Right lobe of liver (tissue), 6 donors: ENCODE measurements around the gene GPER1. TPM values are rescaled to one million over a fixed set of nuclear protein-coding genes. Genes with fewer than 3 reads are reported as not detected.

Experiments
- ATAC-seq, 4 donors: fragments of 200-7000 bp; cut with Tn5 transposase; one replicate each; pipeline ENCODE4 v1.9.1; 2020; ENCODE audit warnings: mild to moderate bottlenecking in 4 of 4, moderate library complexity in 4 of 4
- DNase-seq, 3 donors: peaks; one replicate each; pipeline ENCODE4 v3.0.0-alpha.2; 2020
- H3K27ac ChIP-seq, 3 donors: fragments of 200-600 bp; one replicate each; pipeline ENCODE4 v1.8.0; 2022
- H3K27me3 ChIP-seq, 2 donors: fragments of 200-600 bp; one replicate each; pipeline ENCODE4 v1.8.0; 2022
- H3K36me3 ChIP-seq, 4 donors: fragments of 200-600 bp; sonication (generic) in 1 of 4; one replicate each; pipeline versions ENCODE4 v1.5.1 to v1.8.0; 2017 to 2022; ENCODE audit warnings: control low read depth in 1 of 4
- H3K4me1 ChIP-seq, 4 donors: fragments of 200-600 bp; sonication (generic) in 1 of 4; one replicate each; pipeline versions ENCODE4 v1.5.1 to v1.8.0; 2017 to 2022; ENCODE audit warnings: control low read depth in 1 of 4
- H3K4me3 ChIP-seq, 3 donors: fragments of 200-600 bp; one replicate each; pipeline ENCODE4 v1.8.0; 2022
- H3K9me3 ChIP-seq, 4 donors: fragments of 200-600 bp; sonication (generic) in 1 of 4; one replicate each; pipeline versions ENCODE4 v1.5.1 to v1.8.0; 2017 to 2022; ENCODE audit warnings: control low read depth in 1 of 4
- POLR2A ChIP-seq: fragments of 450-650 bp; IDR thresholded peaks from one replicate; pipeline ENCODE4 v1.6.1; 2017; ENCODE audit warnings: antibody characterized with exemption, mild to moderate bottlenecking
- WGBS: methylation state at CpG from one replicate; pipeline ENCODE4 v1.1.6; 2018; ENCODE audit warnings: low coverage, low lambda C conversion rate; ENCODE audit not compliant: insufficient coverage; ENCODE audit errors: missing lambda C conversion rate; 5-methylcytosine and 5-hydroxymethylcytosine counted together
- intact Hi-C, 2 donors: fragments of 100-400 bp; cut with DNase I; formaldehyde crosslinking; loops; one replicate each; pipeline versions ENCODE4 v1.11.2 to v1.14.1; 2022
- total RNA-seq, 6 experiments: library from RNA; depleted of rRNA in 2 of 6; stranded (reverse); fragments of >200 nt in 2 of 6; fragmentation: NEBNext Ultra II Directional in 3 of 6; extraction: Animal tissue kit (Norgen Biotek cat#: 25700) in 3 of 6; gene quantifications; one replicate each; pipeline versions ENCODE4 v1.1.0 to v1.2.4, GENCODE V29; 2016 to 2023
- TF ChIP-seq, protein P1 (sequence below), 4 donors: fragments of 200-600 bp in 3 of 4; fragments of 450-650 bp in 1 of 4; IDR thresholded peaks; one replicate each; pipeline versions ENCODE4 v1.5.1 to v1.8.0; 2016 to 2022; ENCODE audit warnings: antibody characterized with exemption in 4 of 4, mild to moderate bottlenecking in 2 of 4
- donor health status: DM: no; HTN: yes; CAD: no.
- donor health status: DM: no; HTN: no; CAD: no.
- donor health status: DM: no; HTN: no; CAD: no.
- donor health status: DM: no; HTN: yes; CAD: no.
- donor health status: DM: no; HTN: yes; CAD: no.

GPER1 gene
- total RNA-seq, 6 experiments from 2014 or later: 7.0 to 26.4 (median 11.9) TPM

DNA sequence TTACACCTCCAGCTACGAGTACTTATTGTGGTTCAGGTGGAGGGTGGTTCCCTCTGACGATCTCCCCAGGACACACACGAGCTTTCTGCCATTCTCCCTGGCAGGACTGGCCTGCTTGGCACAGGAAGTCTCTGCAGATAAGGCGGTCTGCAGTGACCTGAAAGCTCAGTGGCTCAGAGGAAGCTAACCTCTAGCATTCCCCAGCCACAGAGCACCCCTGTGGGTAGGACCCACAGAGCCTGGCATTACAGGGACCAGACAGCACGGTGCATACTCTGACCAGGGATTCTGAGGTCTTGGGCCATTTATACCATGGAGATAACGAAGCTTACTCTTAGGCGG, 45.5 kb upstream of the GPER1 start:
- no peak overlapping the region for H3K27ac ChIP-seq
- DNase-seq (no peak), ATAC-seq (no peak)
- no peaks in the 10 kb centered on the region for H3K27me3 ChIP-seq
- TF ChIP-seq POLR2A: no peak
- TF ChIP-seq, protein P1, sequence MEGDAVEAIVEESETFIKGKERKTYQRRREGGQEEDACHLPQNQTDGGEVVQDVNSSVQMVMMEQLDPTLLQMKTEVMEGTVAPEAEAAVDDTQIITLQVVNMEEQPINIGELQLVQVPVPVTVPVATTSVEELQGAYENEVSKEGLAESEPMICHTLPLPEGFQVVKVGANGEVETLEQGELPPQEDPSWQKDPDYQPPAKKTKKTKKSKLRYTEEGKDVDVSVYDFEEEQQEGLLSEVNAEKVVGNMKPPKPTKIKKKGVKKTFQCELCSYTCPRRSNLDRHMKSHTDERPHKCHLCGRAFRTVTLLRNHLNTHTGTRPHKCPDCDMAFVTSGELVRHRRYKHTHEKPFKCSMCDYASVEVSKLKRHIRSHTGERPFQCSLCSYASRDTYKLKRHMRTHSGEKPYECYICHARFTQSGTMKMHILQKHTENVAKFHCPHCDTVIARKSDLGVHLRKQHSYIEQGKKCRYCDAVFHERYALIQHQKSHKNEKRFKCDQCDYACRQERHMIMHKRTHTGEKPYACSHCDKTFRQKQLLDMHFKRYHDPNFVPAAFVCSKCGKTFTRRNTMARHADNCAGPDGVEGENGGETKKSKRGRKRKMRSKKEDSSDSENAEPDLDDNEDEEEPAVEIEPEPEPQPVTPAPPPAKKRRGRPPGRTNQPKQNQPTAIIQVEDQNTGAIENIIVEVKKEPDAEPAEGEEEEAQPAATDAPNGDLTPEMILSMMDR (IDR thresholded peaks at IDR 0.05): no peak
- no peaks in the 10 kb centered on the region for H3K9me3 ChIP-seq
- no peaks in the 10 kb centered on the region for H3K36me3 ChIP-seq
- intact Hi-C loops: no loop called here
- H3K4me3 ChIP-seq: no peak overlapping the region
- WGBS: no CpG with 5 or more reads among the region's 7 CpGs
- peaks cover 0 to 40% (median 17%) of the 10 kb centered on the region in 4 donors for H3K4me1 ChIP-seq

DNA sequence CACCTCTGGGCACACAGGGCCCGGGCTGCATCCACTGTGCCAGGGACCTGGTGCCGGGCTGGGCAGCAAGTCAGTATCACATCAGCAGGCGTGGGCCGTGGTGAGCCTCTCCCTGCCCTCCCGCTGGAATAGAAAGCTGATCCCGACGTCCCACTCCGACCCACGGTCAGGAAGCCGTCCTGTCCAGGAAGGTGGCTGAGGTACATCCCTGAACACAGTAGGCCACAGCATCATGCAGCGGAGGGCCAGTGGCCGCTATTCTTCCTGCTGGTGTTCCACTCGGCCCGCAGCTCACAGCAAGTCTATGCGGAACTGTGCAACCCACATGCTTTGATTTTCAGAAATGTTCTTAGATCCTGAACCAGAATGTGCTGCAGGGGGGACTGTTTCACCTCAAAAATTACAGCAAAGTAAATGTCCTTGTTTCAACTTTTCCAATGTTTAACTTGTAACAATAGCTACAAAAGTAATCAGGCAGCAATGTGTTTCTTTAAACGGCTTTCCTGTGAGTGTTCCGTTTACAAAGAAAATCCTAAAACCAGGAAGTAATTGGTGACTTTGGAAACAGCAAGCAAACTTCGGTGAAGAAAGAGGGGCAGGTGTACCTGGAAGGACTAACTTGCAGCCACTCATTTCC, 44.2 kb upstream of the GPER1 start:
- no peaks in the 10 kb centered on the region for H3K9me3 ChIP-seq
- H3K4me3 ChIP-seq: peak overlapping the region; percentile 8 to 86 (median 25)
- intact Hi-C loops: no loop called here
- no peaks in the 10 kb centered on the region for H3K36me3 ChIP-seq
- peaks cover 0 to 51% (median 23%) of the 10 kb centered on the region in 4 donors for H3K4me1 ChIP-seq
- H3K27ac ChIP-seq: peak overlapping the region; percentile 83 to 96 (median 85)
- H3K27me3 ChIP-seq: no peaks in the 10 kb centered on the region
- DNase-seq: peak in 1 of 3 donors; percentile 42
- WGBS: 4% methylated on average over 12 of the region's 18 CpGs
- TF ChIP-seq, protein P1 (IDR thresholded peaks at IDR 0.05): no peak
- TF ChIP-seq POLR2A: no peak
- peak; percentile 3 to 31 (median 10) for ATAC-seq

DNA sequence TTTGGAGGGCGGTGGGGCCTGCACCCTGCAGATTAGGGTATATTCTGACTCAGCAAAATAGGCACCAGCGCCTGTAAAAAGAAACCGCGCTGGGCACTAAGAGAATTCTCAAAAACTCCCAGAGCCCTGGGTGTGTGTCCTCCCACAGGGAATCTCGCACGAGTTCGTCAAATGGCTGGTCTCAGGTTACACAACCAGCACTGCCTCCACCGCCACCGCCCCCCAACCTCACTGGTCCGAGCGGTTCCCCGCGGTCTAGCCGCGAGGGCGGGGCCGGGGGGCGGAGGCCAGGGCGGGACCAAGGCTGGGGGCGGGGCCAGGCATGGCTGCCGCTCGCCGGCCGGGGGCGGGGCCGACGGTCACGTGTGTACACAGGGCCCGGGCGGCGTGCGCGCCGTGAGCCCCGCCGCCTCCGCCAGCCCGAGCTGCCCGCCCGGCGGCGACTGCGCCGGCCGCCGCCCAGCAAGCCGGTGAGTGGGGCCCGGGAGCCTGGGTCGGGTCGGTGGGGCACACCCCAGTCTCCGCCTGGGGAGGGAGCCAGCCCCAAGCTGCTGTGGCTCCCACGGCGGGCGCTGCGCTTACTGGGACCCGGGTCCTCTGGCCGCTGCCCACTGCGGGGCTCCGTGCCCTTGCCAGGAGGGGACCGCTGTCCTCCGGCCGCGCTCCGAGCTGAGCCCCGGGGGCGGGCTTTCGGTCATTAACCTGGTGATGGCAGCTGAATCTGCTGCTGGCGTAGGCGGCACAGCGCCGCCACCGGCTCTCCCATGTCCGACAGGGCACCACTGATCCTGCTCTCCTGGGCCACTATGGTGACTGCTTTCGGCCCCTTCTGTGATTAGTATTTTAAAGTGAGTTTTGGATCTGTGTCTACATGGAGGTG, 43.5 kb upstream of the GPER1 start, which contains the start of gene GPR146:
TSS of gene GPR146 (plus strand) at position 358 of the 880 bp plus-strand sequence. CDS start 12,970 bp downstream, outside the sequence.
- H3K27ac ChIP-seq: peak within 1 kb of the TSS; percentile 85 to 96 (median 88)
- ATAC-seq: peak; percentile 88 to 92 (median 89)
- 0% methylated on average over 6 of the region's 74 CpGs for WGBS

More for the DNA sequence above, 43.5 kb upstream of the GPER1 start, which contains the start of gene GPR146:
- Histone ChIP-seq H3K36me3 (no peaks in the 10 kb centered on the region), H3K4me3 (peak within 1 kb of the TSS; percentile 69 to 93 (median 86)), H3K4me1 (peaks cover 0 to 59% (median 28%) of the 10 kb centered on the region in 4 donors), H3K9me3 (no peaks in the 10 kb centered on the region), H3K27me3 (no peaks in the 10 kb centered on the region)
- intact Hi-C loops: no loop called here
- peak; percentile 81 for TF ChIP-seq POLR2A
- TF ChIP-seq, protein P1 (IDR thresholded peaks at IDR 0.05): peak; percentile 48 to 65 (median 58)
- peak; percentile 98 to 99 (median 98) for DNase-seq
